OCI-LY7 (cell line): ENCODE results near the gene STKLD1. TPM values are rescaled to one million over a fixed set of nuclear protein-coding genes. Genes with fewer than 3 reads are reported as not detected.

ENCODE experiments used
- BruUV-seq: library from RNA; stranded (reverse); fragments of 400-500 nt; replicated peaks from 2 replicates; lab custom pipeline; 2021; lab: Mats Ljungman, UMichigan
- CTCF ChIA-PET: fragments of 300-600 bp; sonication (Branson Sonifier 250); formaldehyde crosslinking; loops from one replicate; lab custom pipeline; 2022; ENCODE audit warnings: antibody characterized with exemption; ENCODE audit not compliant: unreplicated experiment; lab: Charles Lee
- POLR2A ChIA-PET: fragments of 300-600 bp; sonication (Branson Sonifier 250); formaldehyde crosslinking; loops from one replicate; lab custom pipeline; 2022; ENCODE audit warnings: antibody characterized with exemption; lab: Charles Lee
- DNase-seq: peaks from one replicate; pipeline ENCODE4 v3.0.0-alpha.2; 2015; ENCODE audit warnings: low spot score
- H2AFZ ChIP-seq: fragments of 200-600 bp; sonication (generic), shearing (Covaris generic); 2 replicates; pipeline ENCODE4 v1.6.1; 2014; ENCODE audit warnings: mild to moderate bottlenecking, antibody characterized with exemption, low read length, moderate library complexity
- H3K27ac ChIP-seq: fragments of 200-600 bp; sonication (generic); 2 replicates; pipeline ENCODE4 v1.5.1; 2014; ENCODE audit warnings: mixed run types, low read depth, mild to moderate bottlenecking, moderate library complexity, low read length, inconsistent platforms; ENCODE audit not compliant: poor library complexity, severe bottlenecking
- H3K36me3 ChIP-seq: fragments of 200-600 bp; sonication (generic); 2 replicates; pipeline ENCODE4 v1.6.1; 2014; ENCODE audit warnings: mild to moderate bottlenecking, antibody characterized with exemption, low read length, moderate library complexity, mixed read lengths; ENCODE audit not compliant: insufficient read depth
- H3K4me1 ChIP-seq: fragments of 200-600 bp; sonication (generic); 2 replicates; pipeline ENCODE4 v1.5.1; 2014; ENCODE audit warnings: mild to moderate bottlenecking, low read length; ENCODE audit not compliant: insufficient read depth, poor library complexity, severe bottlenecking
- H3K4me2 ChIP-seq: fragments of 200-600 bp; sonication (generic); 2 replicates; pipeline ENCODE4 v1.6.1; 2014; ENCODE audit warnings: mild to moderate bottlenecking, low read length
- H3K4me3 ChIP-seq: fragments of 200-600 bp; sonication (generic); 2 replicates; pipeline ENCODE4 v1.5.1; 2014; ENCODE audit warnings: mild to moderate bottlenecking, low read depth, low read length; ENCODE audit not compliant: poor library complexity, severe bottlenecking
- H3K79me2 ChIP-seq: fragments of 200-600 bp; sonication (generic); 2 replicates; pipeline ENCODE4 v1.6.1; 2016; ENCODE audit warnings: low read depth, mild to moderate bottlenecking, low read length, moderate library complexity, mixed read lengths; ENCODE audit not compliant: insufficient read depth
- H3K9me2 ChIP-seq: fragments of 200-600 bp; sonication (generic); 2 replicates; pipeline ENCODE4 v1.6.1; 2016; ENCODE audit warnings: mild to moderate bottlenecking, low read length, mixed read lengths; ENCODE audit not compliant: insufficient read depth
- H3K9me3 ChIP-seq: fragments of 200-600 bp; sonication (generic); 2 replicates; pipeline ENCODE4 v1.6.1; 2014; ENCODE audit warnings: mild to moderate bottlenecking, mixed run types, low read length, mixed read lengths
- H4K20me1 ChIP-seq: fragments of 200-600 bp; sonication (generic); 2 replicates; pipeline ENCODE4 v1.6.1; 2014; ENCODE audit warnings: mild to moderate bottlenecking, antibody characterized with exemption, low read length, moderate library complexity, mixed read lengths; ENCODE audit not compliant: insufficient read depth
- EZH2phosphoT487 ChIP-seq: fragments of 200-600 bp; sonication (generic); IDR thresholded peaks from 2 replicates; pipeline ENCODE4 v1.6.1; 2018; ENCODE audit warnings: low read depth, borderline replicate concordance, mild to moderate bottlenecking, mixed run types, antibody characterized with exemption, low read length, moderate library complexity, mixed read lengths
- intact Hi-C: fragments of 100-400 bp; cut with micrococcal nuclease; formaldehyde crosslinking; loops from one replicate; pipeline ENCODE4 v1.10.0; 2022; ENCODE audit not compliant: unreplicated experiment
- total RNA-seq, 2 experiments: library from RNA; depleted of rRNA in 1 of 2; stranded (reverse); fragments of >200 nt in 1 of 2; shearing (Covaris generic) in 1 of 2; gene quantifications; 2 replicates each; pipeline ENCODE4 v1.2.3, GENCODE V29; 2014 to 2022
- TF ChIP-seq, protein P1 (sequence below): fragments of 200-600 bp; sonication (generic); conservative IDR thresholded peaks from 2 replicates; pipeline ENCODE4 v1.5.1; 2014; ENCODE audit warnings: mild to moderate bottlenecking, antibody characterized with exemption, low read length, moderate library complexity, mixed read lengths

STKLD1 gene
- total RNA-seq, 2 experiments from 2014 or later, result 1.4 to 1.7 TPM

DNA sequence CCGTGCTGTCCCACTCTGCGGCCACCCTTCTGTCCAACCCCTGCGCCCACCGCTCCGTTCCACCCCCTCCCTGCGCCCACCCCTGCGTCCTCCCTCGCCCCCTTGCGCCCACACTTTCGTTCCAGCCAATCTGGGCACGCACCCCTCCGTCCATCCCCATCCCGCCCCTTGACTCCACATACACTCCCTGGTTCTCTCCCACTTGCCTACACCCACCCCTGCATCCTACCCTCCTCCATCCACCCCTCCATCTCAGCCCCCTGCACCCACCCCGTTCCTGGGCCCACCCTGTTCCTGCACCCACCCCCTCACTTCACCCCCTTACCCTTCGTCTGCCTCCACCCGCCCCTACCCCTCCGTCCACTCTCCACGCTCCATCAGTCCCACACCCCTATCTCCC lies 53.0 kb downstream of the STKLD1 start:
- Histone ChIP-seq H3K27ac (no peak overlapping the region), H3K4me2 (no peak overlapping the region), H3K4me3 (no peak overlapping the region), H3K79me2 (no peaks in the 10 kb centered on the region), H3K4me1 (no peaks in the 10 kb centered on the region), H2AFZ (no peak overlapping the region), H3K36me3 (no peaks in the 10 kb centered on the region), H4K20me1 (no peaks in the 10 kb centered on the region), H3K9me2 (no peaks in the 10 kb centered on the region), H3K9me3 (no peaks in the 10 kb centered on the region)
- no TSS peak for BruUV-seq
- TF ChIP-seq, protein P1, sequence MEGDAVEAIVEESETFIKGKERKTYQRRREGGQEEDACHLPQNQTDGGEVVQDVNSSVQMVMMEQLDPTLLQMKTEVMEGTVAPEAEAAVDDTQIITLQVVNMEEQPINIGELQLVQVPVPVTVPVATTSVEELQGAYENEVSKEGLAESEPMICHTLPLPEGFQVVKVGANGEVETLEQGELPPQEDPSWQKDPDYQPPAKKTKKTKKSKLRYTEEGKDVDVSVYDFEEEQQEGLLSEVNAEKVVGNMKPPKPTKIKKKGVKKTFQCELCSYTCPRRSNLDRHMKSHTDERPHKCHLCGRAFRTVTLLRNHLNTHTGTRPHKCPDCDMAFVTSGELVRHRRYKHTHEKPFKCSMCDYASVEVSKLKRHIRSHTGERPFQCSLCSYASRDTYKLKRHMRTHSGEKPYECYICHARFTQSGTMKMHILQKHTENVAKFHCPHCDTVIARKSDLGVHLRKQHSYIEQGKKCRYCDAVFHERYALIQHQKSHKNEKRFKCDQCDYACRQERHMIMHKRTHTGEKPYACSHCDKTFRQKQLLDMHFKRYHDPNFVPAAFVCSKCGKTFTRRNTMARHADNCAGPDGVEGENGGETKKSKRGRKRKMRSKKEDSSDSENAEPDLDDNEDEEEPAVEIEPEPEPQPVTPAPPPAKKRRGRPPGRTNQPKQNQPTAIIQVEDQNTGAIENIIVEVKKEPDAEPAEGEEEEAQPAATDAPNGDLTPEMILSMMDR, result no peak
- no peak for TF ChIP-seq EZH2phosphoT487
- ChIA-PET POLR2A (no interaction called here), CTCF (no interaction called here)
- intact Hi-C loops, result no loop called here
- DNase-seq, result no peak

DNA sequence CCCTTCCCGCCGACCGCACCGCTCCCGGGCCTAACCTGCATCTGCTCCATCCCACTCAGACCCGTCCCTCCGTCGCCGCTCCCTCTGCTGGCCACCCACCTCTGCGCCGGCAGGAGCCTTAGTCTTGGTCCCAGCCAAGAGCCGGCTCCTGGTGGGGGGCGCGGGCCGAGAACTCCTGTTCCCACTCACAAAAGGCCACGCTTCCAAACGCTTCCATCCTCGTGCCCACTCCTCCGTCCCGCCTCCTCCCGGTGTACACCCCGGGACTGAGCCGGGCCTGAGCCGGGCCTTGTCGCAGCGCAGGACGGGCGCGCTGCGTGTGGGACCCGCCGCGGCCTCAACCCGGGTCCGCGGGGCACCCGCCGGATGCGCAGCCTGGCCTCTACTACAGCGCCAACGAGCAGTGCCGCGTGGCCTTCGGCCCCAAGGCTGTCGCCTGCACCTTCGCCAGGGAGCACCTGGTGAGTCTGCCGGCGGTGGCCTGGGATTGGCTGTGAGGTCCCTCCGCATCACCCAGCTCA lies 53.5 kb downstream of the STKLD1 start:
- H3K79me2 ChIP-seq, result no peaks in the 10 kb centered on the region
- H4K20me1 ChIP-seq, result no peaks in the 10 kb centered on the region
- no peak for DNase-seq
- no peak overlapping the region for H2AFZ ChIP-seq
- H3K9me2 ChIP-seq, result no peaks in the 10 kb centered on the region
- ChIA-PET POLR2A (no interaction called here), CTCF (no interaction called here)
- no peaks in the 10 kb centered on the region for H3K36me3 ChIP-seq
- no peaks in the 10 kb centered on the region for H3K4me1 ChIP-seq
- H3K4me2 ChIP-seq, result no peak overlapping the region
- intact Hi-C loops, result no loop called here
- TF ChIP-seq, protein P1, result no peak
- TF ChIP-seq EZH2phosphoT487, result no peak
- no peak overlapping the region for H3K27ac ChIP-seq
- H3K4me3 ChIP-seq, result no peak overlapping the region
- no TSS peak for BruUV-seq
- no peaks in the 10 kb centered on the region for H3K9me3 ChIP-seq

DNA sequence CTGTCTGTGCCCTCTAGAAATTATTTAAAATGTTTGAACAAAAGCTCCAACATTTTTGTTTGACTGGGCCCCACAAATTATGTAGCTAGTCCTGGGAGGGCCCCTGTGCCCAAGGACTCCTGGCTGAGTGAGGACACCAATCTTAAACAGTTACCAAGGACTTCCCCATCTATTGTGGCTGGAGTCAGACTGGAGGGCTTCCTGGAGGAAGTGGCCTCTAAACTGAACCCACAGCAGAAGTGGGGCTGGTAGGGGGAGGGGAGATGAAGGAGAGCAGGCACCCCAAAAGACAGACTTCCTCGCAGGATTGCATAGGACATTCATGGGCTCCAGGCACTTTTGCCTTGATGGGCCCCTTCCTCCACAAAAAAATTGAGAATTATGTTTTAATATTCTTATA lies 54.1 kb downstream of the STKLD1 start:
- TF ChIP-seq, protein P1, result no peak
- TF ChIP-seq EZH2phosphoT487, result no peak
- Histone ChIP-seq H2AFZ (no peak overlapping the region), H3K36me3 (no peaks in the 10 kb centered on the region), H3K9me2 (no peaks in the 10 kb centered on the region), H3K4me3 (no peak overlapping the region), H4K20me1 (no peaks in the 10 kb centered on the region), H3K4me1 (no peaks in the 10 kb centered on the region), H3K9me3 (no peaks in the 10 kb centered on the region), H3K4me2 (no peak overlapping the region), H3K79me2 (no peaks in the 10 kb centered on the region), H3K27ac (no peak overlapping the region)
- no peak for DNase-seq
- intact Hi-C loops, result no loop called here
- ChIA-PET POLR2A (no interaction called here), CTCF (no interaction called here)
- no TSS peak for BruUV-seq
